H9 (cell line): ENCODE results near the gene DSN1. TPM values are rescaled to one million over a fixed set of nuclear protein-coding genes. Genes with fewer than 3 reads are reported as not detected.

ENCODE experiments used
- DNase-seq: peaks from one replicate; pipeline ENCODE4 v3.0.0-alpha.2; 2017
- H2AFZ ChIP-seq: one replicate; pipeline ENCODE4 v1.6.1; 2013; ENCODE audit warnings: mild to moderate bottlenecking, low read length, control low read depth, moderate library complexity
- H2AK5ac ChIP-seq: 2 replicates; pipeline ENCODE4 v1.6.1; 2013; ENCODE audit warnings: low read length, control low read depth, mixed read lengths; ENCODE audit not compliant: insufficient read length
- H2BK120ac ChIP-seq: one replicate; pipeline ENCODE4 v1.6.1; 2013; ENCODE audit warnings: low read depth, mild to moderate bottlenecking, low read length, control low read depth, inconsistent platforms; ENCODE audit not compliant: poor library complexity, severe bottlenecking
- H2BK12ac ChIP-seq: 2 replicates; pipeline ENCODE4 v1.6.1; 2013; ENCODE audit warnings: low read length, control low read depth, mixed read lengths, low read depth; ENCODE audit not compliant: insufficient read length
- H2BK15ac ChIP-seq: 2 replicates; pipeline ENCODE4 v1.6.1; 2013; ENCODE audit warnings: low read depth, low read length, control low read depth
- H2BK20ac ChIP-seq: one replicate; pipeline ENCODE4 v1.6.1; 2013; ENCODE audit warnings: low read depth, mild to moderate bottlenecking, low read length, control low read depth, inconsistent platforms; ENCODE audit not compliant: poor library complexity, severe bottlenecking
- H2BK5ac ChIP-seq: 2 replicates; pipeline ENCODE4 v1.6.1; 2013; ENCODE audit warnings: low read length, control low read depth, mixed read lengths; ENCODE audit not compliant: insufficient read length
- H3K14ac ChIP-seq: 2 replicates; pipeline ENCODE4 v1.6.1; 2013; ENCODE audit warnings: low read length, control low read depth; ENCODE audit not compliant: insufficient read depth
- H3K18ac ChIP-seq: 2 replicates; pipeline ENCODE4 v1.6.1; 2013; ENCODE audit warnings: low read depth, mild to moderate bottlenecking, mixed read lengths, low read length, control low read depth; ENCODE audit not compliant: insufficient read length
- H3K23ac ChIP-seq: 2 replicates; pipeline ENCODE4 v1.6.1; 2013; ENCODE audit warnings: low read length, control low read depth, mixed read lengths, low read depth; ENCODE audit not compliant: insufficient read length
- H3K23me2 ChIP-seq: 2 replicates; pipeline ENCODE4 v1.6.1; 2013; ENCODE audit warnings: low read depth, mild to moderate bottlenecking, mixed read lengths, low read length, control low read depth; ENCODE audit not compliant: insufficient read length, poor library complexity, severe bottlenecking
- H3K27ac ChIP-seq: 2 replicates; pipeline ENCODE4 v1.5.1; 2013; ENCODE audit warnings: low read length, control low read depth, mixed read lengths, low read depth; ENCODE audit not compliant: insufficient read length
- H3K27me3 ChIP-seq: 2 replicates; pipeline ENCODE4 v1.6.1; 2013; ENCODE audit warnings: low read length, control low read depth, inconsistent platforms; ENCODE audit not compliant: insufficient read depth
- H3K4ac ChIP-seq: 2 replicates; pipeline ENCODE4 v1.6.1; 2013; ENCODE audit warnings: low read depth, mild to moderate bottlenecking, control low read depth, inconsistent platforms, low read length, moderate library complexity
- H3K4me1 ChIP-seq: 2 replicates; pipeline ENCODE4 v1.6.1; 2013; ENCODE audit warnings: low read length, control low read depth, inconsistent platforms; ENCODE audit not compliant: insufficient read depth
- H3K4me2 ChIP-seq: 2 replicates; pipeline ENCODE4 v1.6.1; 2013; ENCODE audit warnings: low read length, control low read depth, mixed read lengths; ENCODE audit not compliant: insufficient read length, insufficient read depth
- H3K56ac ChIP-seq: 2 replicates; pipeline ENCODE4 v1.6.1; 2013; ENCODE audit warnings: low read depth, mild to moderate bottlenecking, mixed read lengths, low read length, control low read depth; ENCODE audit not compliant: insufficient read length
- H3K79me1 ChIP-seq: 2 replicates; pipeline ENCODE4 v1.6.1; 2013; ENCODE audit warnings: low read depth, mild to moderate bottlenecking, moderate library complexity, low read length, control low read depth, inconsistent platforms; ENCODE audit not compliant: insufficient read depth, poor library complexity, severe bottlenecking
- H3K79me2 ChIP-seq: 2 replicates; pipeline ENCODE4 v1.6.1; 2013; ENCODE audit warnings: low read length, control low read depth, inconsistent platforms; ENCODE audit not compliant: insufficient read depth
- H3K9ac ChIP-seq: 2 replicates; pipeline ENCODE4 v1.6.1; 2013; ENCODE audit warnings: low read length, control low read depth, mixed read lengths; ENCODE audit not compliant: insufficient read length; ENCODE audit errors: extremely low read depth
- H3K9me3 ChIP-seq: one replicate; pipeline ENCODE4 v1.6.1; 2013; ENCODE audit warnings: low read depth, low read length, inconsistent platforms; ENCODE audit not compliant: control insufficient read depth
- H3T11ph ChIP-seq: one replicate; pipeline ENCODE4 v1.6.1; 2013; ENCODE audit warnings: mild to moderate bottlenecking, low read length, control low read depth, inconsistent platforms
- H4K20me1 ChIP-seq: one replicate; pipeline ENCODE4 v1.6.1; 2013; ENCODE audit not compliant: control insufficient read depth, insufficient read length, insufficient read depth
- H4K5ac ChIP-seq: 2 replicates; pipeline ENCODE4 v1.6.1; 2013; ENCODE audit warnings: low read depth, mild to moderate bottlenecking, mixed read lengths, low read length, control low read depth; ENCODE audit not compliant: insufficient read length
- H4K8ac ChIP-seq: replicated peaks from 2 replicates; pipeline ENCODE4 v1.6.1; 2013; ENCODE audit warnings: low read length, control low read depth, mixed read lengths, low read depth; ENCODE audit not compliant: insufficient read length
- H4K91ac ChIP-seq: 2 replicates; pipeline ENCODE4 v1.6.1; 2013; ENCODE audit warnings: low read depth, mild to moderate bottlenecking, moderate library complexity, mixed read lengths, low read length, control low read depth; ENCODE audit not compliant: insufficient read length
- H3K27ac Mint-ChIP-seq, 3 experiments: 2 replicates in 2 of 3; 3 replicates in 1 of 3; pipeline ENCODE4 v1.8.0; 2020 to 2021; ENCODE audit warnings: mixed read lengths in 3 of 3, mild to moderate bottlenecking in 1 of 3, moderate library complexity in 1 of 3
- H3K27me3 Mint-ChIP-seq: 2 replicates; pipeline ENCODE4 v1.8.0; 2021; ENCODE audit warnings: low read depth, mild to moderate bottlenecking, moderate library complexity, mixed read lengths
- H3K36me3 Mint-ChIP-seq, 3 experiments: 2 replicates in 2 of 3; 3 replicates in 1 of 3; pipeline ENCODE4 v1.8.0; 2020 to 2021; ENCODE audit warnings: low read depth in 3 of 3, mixed read lengths in 3 of 3; ENCODE audit not compliant: insufficient read depth in 1 of 3
- H3K4me1 Mint-ChIP-seq, 2 experiments: 2 replicates each; pipeline ENCODE4 v1.8.0; 2020; ENCODE audit warnings: mixed read lengths in 2 of 2
- H3K4me3 Mint-ChIP-seq, 2 experiments: 2 replicates in 1 of 2; 3 replicates in 1 of 2; pipeline ENCODE4 v1.8.0; 2020 to 2021; ENCODE audit warnings: mild to moderate bottlenecking in 2 of 2, mixed read lengths in 2 of 2, moderate library complexity in 1 of 2
- H3K9me3 Mint-ChIP-seq, 2 experiments: 2 replicates in 1 of 2; 3 replicates in 1 of 2; pipeline ENCODE4 v1.8.0; 2020; ENCODE audit warnings: mild to moderate bottlenecking in 2 of 2, mixed read lengths in 2 of 2, moderate library complexity in 1 of 2
- WGBS: extraction: QIAGEN DNeasy Blood & Tissue Kit; methylation state at CpG from one replicate; pipeline ENCODE4 v1.1.7; 2013; ENCODE audit warnings: missing lambda C conversion rate, low lambda C conversion rate, mixed read lengths; ENCODE audit not compliant: insufficient read length; ENCODE audit errors: extremely low coverage; 5-methylcytosine and 5-hydroxymethylcytosine counted together
- total RNA-seq: library from RNA; stranded (reverse); gene quantifications from 2 replicates; pipeline ENCODE4 v1.2.1, GENCODE V29; 2021
- TF ChIP-seq, protein P1 (sequence below): fragments of 200-600 bp; sonication (generic); conservative IDR thresholded peaks from 3 replicates; pipeline ENCODE4 v1.8.0; 2021; ENCODE audit warnings: antibody characterized with exemption, mild to moderate bottlenecking

Gene DSN1
- total RNA-seq, 1 experiment from 2014 or later, result 22.8 TPM

- Histone ChIP-seq H3K27me3 (no peaks in the 10 kb centered on the region), H3K23ac (no peak overlapping the region), H2AK5ac (no peak overlapping the region), H3T11ph (no peak overlapping the region), H3K4me2 (no peak overlapping the region), H3K56ac (no peak overlapping the region), H3K9me3 (no peaks in the 10 kb centered on the region), H4K5ac (no peak overlapping the region), H2AFZ (no peak overlapping the region), H3K23me2 (no peaks in the 10 kb centered on the region), H3K9ac (no peak overlapping the region), H2BK15ac (no peak overlapping the region), H3K27ac (no peak overlapping the region), H3K4ac (no peak overlapping the region), H4K91ac (no peak overlapping the region), H3K79me1 (no peaks in the 10 kb centered on the region), H3K18ac (no peak overlapping the region), H2BK5ac (no peak overlapping the region), H2BK12ac (no peak overlapping the region), H3K4me1 (no peaks in the 10 kb centered on the region), H3K79me2 (no peaks in the 10 kb centered on the region), H3K14ac (no peak overlapping the region), H4K8ac (no peak overlapping the region), H2BK120ac (no peak overlapping the region), H2BK20ac (no peak overlapping the region), H4K20me1 (no peaks in the 10 kb centered on the region)
- H3K27me3 Mint-ChIP-seq, result no peaks in the 10 kb centered on the region
- TF ChIP-seq, protein P1, sequence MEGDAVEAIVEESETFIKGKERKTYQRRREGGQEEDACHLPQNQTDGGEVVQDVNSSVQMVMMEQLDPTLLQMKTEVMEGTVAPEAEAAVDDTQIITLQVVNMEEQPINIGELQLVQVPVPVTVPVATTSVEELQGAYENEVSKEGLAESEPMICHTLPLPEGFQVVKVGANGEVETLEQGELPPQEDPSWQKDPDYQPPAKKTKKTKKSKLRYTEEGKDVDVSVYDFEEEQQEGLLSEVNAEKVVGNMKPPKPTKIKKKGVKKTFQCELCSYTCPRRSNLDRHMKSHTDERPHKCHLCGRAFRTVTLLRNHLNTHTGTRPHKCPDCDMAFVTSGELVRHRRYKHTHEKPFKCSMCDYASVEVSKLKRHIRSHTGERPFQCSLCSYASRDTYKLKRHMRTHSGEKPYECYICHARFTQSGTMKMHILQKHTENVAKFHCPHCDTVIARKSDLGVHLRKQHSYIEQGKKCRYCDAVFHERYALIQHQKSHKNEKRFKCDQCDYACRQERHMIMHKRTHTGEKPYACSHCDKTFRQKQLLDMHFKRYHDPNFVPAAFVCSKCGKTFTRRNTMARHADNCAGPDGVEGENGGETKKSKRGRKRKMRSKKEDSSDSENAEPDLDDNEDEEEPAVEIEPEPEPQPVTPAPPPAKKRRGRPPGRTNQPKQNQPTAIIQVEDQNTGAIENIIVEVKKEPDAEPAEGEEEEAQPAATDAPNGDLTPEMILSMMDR, result no peak
- peaks cover 12 to 81% (median 77%) of the 10 kb centered on the region in 3 experiments; a peak in 6 of 7 replicates for H3K36me3 Mint-ChIP-seq
- no peak overlapping the region for H3K4me3 Mint-ChIP-seq
- H3K4me1 Mint-ChIP-seq, result peaks cover 0 to 8% of the 10 kb centered on the region in 2 experiments; a peak in 2 of 4 replicates
- no peaks in the 10 kb centered on the region for H3K9me3 Mint-ChIP-seq
- no peak for DNase-seq
- WGBS, result no CpG with 5 or more reads among the region's 5 CpGs
- peak overlapping the region in 1 of 3 experiments; percentile 74; a peak in 1 of 7 replicates for H3K27ac Mint-ChIP-seq
These were observed 22.1 kb upstream of the DSN1 start for GRCh38 chr20:36795691-36796090.
